Endometrium (tissue), 2 donors: ENCODE results near the gene KIAA0319L.

ENCODE experiments used
- FAIRE-seq: peaks from 2 replicates; lab custom pipeline; 2012; peaks lifted over from hg19 to GRCh38; lab: Jason Lieb, UNC
- donor health status: control.
- donor health status: control.

The KIAA0319L gene

GRCh38 chr1:35561972-35562680 lies 4.9 kb upstream of the KIAA0319L start:
- FAIRE-seq, result no peak

GRCh38 chr1:35561297-35561971 lies 4.2 kb upstream of the KIAA0319L start:
- no peak for FAIRE-seq

- FAIRE-seq, result no peak
Measured at GRCh38 chr1:35560256-35561225, 3.3 kb upstream of the KIAA0319L start.

GRCh38 chr1:35559317-35559944 lies 2.2 kb upstream of the KIAA0319L start:
- FAIRE-seq, result no peak

- FAIRE-seq, result no peak
Measured at GRCh38 chr1:35558374-35559316, 1.4 kb upstream of the KIAA0319L start.

GRCh38 chr1:35557611-35558373 lies 589 bp upstream of the KIAA0319L start, which contains the start of gene NCDN:
Gene NCDN (plus strand): TSS chr1:35557799. CDS start chr1:35558191, 392 bp downstream.
- FAIRE-seq, result peak; percentile 76

GRCh38 chr1:35556484-35557117 lies 602 bp downstream of the KIAA0319L start:
- no peak for FAIRE-seq

GRCh38 chr1:35555601-35556477 lies 1.4 kb downstream of the KIAA0319L start:
- no peak for FAIRE-seq

- FAIRE-seq, result no peak
Measured at GRCh38 chr1:35555212-35555584, 2.0 kb downstream of the KIAA0319L start.

GRCh38 chr1:35554266-35555211 lies 2.7 kb downstream of the KIAA0319L start:
- no peak for FAIRE-seq

- FAIRE-seq, result no peak
Measured at GRCh38 chr1:35553851-35554250, 3.4 kb downstream of the KIAA0319L start.

GRCh38 chr1:35546614-35547013 lies 10.6 kb downstream of the KIAA0319L start:
- no peak for FAIRE-seq

- no peak for FAIRE-seq
Measured at GRCh38 chr1:35544976-35545375, 12.2 kb downstream of the KIAA0319L start.

GRCh38 chr1:35539824-35540261 lies 17.4 kb downstream of the KIAA0319L start:
- FAIRE-seq, result no peak

- no peak for FAIRE-seq
Measured at GRCh38 chr1:35539073-35539823, 18.0 kb downstream of the KIAA0319L start.

GRCh38 chr1:35537806-35538205 lies 19.4 kb downstream of the KIAA0319L start:
- no peak for FAIRE-seq
